CD4-positive, alpha-beta T cell treated with Interferon gamma for 1 hour (primary cell): ENCODE measurements around the gene OR4Q2.
"Not testable (repeated sequence)": the region's sequence is repeated elsewhere in the genome, so short reads cannot be mapped to it uniquely, and the experiment has no call there.

Experiments used
- DNase-seq: peaks from one replicate; pipeline ENCODE4 v3.0.0-alpha.2; 2020

Gene OR4Q2

DNA sequence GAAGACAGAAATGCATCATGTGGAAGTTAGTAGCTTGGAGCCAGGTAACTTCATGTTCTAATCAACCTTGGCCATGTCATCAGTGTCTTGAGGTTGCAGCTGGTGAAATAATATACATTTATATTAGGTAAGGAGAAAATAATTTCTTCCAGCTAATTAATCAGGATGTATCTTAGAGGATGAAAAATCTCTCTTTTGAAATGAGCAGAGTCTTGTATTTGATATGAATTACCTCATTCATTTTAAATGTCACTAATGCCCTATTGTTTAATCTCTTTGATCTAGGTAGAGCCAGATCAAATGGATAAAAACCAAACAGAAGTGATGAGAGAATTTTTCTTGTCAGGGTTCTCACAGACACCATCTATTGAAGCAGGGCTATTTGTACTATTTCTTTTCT lies at the start of gene OR4Q2:
Gene OR4Q2, plus strand, starts transcription at position 301 of the 400 bp plus-strand sequence.
- DNase-seq = no peak

DNA sequence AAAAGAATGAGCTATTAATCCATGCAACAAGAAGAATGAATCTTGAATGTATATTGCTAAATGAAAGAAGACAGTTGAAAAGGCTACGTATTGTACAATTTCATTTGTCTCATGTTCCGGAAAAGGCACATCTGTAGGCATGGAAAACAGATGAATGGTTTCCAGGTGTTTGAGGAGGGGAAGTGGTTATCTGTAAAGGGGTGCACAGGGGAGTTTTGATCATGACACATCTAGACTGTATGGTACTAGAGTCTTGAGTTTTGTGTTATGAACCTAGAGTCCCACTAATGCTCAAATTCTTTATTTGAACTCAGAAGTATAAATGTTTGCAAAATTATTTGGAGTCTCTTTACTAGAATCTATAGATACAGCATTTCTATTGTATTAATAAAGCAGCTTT lies 32.2 kb upstream of the OR4Q2 start:
- not testable (repeated sequence) for DNase-seq

DNA sequence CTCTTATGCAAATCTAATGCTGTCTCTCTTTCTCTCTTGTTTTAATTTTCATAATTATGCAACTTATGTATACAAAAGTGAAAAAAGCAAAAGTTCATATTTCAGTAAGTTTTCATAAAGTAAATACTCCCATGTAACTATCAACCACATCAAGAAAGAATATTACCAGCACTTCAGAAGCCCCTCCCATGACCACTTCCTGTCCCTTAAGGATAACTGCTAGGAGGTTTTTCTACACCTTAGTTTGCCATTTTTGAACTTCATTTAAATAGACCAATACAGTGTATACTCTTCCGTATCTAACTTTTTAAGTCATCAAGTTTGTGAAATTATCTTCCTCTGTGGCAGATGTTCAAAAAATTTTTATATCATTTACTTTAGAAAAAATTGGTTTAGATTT lies 27.1 kb upstream of the OR4Q2 start:
- no peak for DNase-seq

- no peak for DNase-seq
Observed at GRCh38 chr14:19975291-19975690, 26.7 kb upstream of the OR4Q2 start, which contains the start of gene OR4K15. Gene OR4K15 (plus strand): TSS chr14:19975591. CDS start chr14:19975591, 0 bp downstream.

GRCh38 chr14:19993438-19993837 lies 8.5 kb upstream of the OR4Q2 start:
- DNase-seq = no peak

GRCh38 chr14:20002319-20002718 lies 356 bp downstream of the OR4Q2 start:
- peak; percentile 13 for DNase-seq

DNA sequence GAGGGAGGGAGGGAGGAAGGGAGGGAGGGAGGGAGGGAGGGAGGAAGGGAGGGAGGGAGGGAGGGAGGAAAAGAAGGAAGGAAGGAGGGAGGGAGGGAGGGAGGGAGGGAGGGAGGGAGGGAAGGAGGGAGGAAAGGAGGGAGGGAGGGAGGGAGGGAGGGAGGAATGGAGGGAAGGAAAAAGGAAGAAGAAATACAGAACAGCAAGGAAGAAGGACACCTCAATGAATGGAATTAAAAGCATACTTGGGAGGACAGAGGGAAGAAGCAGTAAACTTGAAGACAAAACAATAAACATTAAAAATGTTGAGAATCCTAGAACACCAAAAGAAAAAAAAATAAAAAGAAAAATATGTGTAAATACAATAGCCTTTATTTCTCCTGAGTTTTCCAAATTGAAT lies 6.2 kb downstream of the OR4Q2 start:
- no peak for DNase-seq

DNA sequence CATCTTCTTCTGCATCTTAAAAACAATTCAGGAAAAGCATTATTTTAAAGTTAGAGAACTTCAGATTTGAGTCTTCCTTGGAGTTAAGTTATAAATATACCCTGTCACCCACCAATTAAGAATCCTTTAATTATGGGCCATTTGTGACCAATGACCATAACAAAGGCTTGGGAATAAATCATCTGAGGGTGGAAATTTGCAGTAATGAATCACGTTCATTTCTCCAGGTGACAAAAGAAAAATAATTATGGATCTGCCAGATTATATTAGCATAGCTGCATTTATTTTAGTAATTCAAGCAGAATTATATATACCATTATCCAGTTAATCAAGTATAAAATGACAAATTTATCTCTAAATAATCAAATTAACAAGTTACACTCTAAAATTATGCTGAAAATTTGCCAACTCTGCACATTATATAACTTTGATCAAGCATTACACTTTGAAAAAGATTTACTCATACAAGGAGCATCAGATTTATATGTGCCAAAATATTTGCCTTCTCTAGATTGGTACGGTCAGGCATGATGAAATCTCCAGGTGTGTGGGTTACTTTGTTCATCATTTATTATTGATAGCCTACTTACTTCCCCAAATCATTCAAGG lies 17.4 kb downstream of the OR4Q2 start, which contains the start of gene OR4K14:
Gene OR4K14, minus strand, starts transcription at position 51 of the 609 bp plus-strand sequence. CDS start 4,114 bp downstream, outside the sequence.
- DNase-seq = no peak

DNA sequence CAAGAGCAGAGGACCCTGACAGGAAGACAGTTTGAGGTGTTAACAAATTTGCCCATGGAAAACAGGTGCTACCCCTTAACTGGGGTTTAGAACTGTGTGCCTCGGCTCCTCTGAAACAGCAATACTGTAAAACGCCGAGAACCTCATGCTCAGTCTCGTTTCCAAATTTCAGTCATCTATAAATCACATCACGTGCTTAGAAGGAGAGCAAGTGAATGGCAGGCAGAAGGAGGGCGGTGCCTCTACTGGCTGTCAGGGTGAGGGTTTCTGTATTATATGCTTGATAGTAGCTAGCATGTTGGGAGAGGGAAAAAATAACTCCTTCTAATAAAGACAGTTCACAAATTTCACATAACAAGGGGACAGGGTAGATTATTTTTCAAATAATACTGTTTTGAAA lies 29.1 kb downstream of the OR4Q2 start:
- no peak for DNase-seq

- DNase-seq = no peak
Observed at GRCh38 chr14:20035449-20035848, 33.5 kb downstream of the OR4Q2 start.

GRCh38 chr14:20035938-20036337 lies 34.0 kb downstream of the OR4Q2 start, which contains the start of gene OR4K13:
Gene OR4K13 (minus strand): TSS chr14:20036038. CDS start chr14:20034758, 1,280 bp downstream.
- no peak for DNase-seq

DNA sequence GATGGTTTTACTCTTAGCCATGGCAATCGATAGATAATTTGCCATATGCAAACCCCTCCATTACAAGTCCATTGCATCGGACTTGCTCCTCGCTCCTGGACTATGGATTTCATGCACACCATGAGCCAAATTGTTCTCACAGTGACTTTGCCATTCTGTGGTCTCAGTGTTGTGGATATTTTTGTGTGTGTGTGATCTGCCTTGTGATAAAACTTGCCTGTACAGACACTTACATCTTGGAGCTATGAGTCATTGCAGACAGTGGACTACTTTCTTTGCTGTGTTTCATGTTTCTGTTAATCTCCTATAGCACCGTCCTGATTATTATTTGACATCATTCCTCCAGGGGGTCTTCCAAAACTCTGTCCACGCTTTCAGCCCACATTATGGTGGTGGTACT lies 42.3 kb downstream of the OR4Q2 start:
- no peak for DNase-seq

DNA sequence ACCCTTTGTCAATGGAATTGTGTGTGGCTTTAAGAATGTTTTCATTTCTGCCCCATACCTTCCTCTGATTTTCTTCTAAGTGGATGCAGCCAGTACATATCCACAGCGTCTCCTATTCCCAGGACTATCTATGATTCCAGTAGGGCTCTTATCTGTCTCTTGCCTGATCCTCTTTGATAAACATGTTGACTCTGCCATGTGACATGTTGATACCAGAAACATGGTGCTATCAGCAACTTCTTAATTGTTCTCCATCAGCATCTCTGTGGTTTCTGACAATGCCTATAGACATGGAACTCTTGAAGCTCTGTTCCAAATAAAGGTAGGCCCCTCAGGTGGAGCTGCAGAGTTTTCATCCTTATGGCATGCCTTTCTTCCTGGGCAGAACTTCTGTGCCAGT lies 46.2 kb downstream of the OR4Q2 start:
- no peak for DNase-seq
